GM21529 (cell line): ENCODE results near the gene ITGAE.

Experiments
- ATAC-seq: cut with Tn5 transposase; IDR thresholded peaks from one replicate; pipeline ENCODE4 v1.9.1; 2021; ENCODE audit not compliant: unreplicated experiment

ITGAE gene

DNA sequence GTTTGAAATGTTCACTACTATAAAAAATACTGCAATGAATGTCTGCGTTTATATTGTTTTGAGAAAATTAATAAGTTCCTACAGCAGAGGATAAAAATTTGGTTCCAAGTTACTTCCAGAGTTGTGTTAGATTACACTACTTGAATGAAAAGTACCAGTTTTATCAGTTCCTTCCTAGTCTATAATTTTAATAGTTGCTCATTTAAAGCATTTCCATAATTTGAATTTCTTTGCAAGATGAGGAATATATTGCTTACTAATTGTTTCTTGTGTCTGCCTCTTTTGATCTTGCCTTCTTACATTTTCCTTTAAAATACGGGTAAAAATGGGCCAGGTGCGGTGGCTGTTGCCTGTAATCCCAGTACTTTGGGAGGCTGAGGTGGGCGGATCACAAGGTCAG is 128.4 kb downstream of the ITGAE start:
- no peak for ATAC-seq

DNA sequence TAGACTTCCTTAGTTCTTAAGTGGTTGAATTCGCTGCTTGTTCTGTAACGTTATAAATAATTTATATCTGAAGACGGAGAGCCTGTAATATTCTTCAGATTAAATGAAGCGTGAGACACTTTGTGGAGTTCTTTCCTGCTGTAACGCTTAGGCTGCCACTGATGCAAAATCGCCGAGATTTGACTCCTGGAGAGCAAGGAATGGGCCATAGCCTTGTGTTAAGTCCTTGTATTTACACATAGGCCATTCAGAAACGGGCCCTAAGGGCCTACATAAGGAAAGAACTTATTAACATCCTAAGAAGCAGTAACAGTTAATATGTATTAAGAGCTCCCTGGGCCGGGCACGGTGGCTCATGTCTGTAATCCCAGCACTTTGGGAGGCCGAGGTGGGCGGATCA is 131.4 kb downstream of the ITGAE start:
- ATAC-seq = no peak

DNA sequence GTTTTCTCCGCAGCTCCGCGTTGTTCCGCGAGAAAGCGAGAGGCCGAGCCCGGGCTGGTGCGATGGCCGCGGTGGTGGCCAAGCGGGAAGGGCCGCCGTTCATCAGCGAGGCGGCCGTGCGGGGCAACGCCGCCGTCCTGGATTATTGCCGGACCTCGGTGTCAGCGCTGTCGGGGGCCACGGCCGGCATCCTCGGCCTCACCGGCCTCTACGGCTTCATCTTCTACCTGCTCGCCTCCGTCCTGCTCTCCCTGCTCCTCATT is 132.0 kb downstream of the ITGAE start:
- ATAC-seq = no peak

DNA sequence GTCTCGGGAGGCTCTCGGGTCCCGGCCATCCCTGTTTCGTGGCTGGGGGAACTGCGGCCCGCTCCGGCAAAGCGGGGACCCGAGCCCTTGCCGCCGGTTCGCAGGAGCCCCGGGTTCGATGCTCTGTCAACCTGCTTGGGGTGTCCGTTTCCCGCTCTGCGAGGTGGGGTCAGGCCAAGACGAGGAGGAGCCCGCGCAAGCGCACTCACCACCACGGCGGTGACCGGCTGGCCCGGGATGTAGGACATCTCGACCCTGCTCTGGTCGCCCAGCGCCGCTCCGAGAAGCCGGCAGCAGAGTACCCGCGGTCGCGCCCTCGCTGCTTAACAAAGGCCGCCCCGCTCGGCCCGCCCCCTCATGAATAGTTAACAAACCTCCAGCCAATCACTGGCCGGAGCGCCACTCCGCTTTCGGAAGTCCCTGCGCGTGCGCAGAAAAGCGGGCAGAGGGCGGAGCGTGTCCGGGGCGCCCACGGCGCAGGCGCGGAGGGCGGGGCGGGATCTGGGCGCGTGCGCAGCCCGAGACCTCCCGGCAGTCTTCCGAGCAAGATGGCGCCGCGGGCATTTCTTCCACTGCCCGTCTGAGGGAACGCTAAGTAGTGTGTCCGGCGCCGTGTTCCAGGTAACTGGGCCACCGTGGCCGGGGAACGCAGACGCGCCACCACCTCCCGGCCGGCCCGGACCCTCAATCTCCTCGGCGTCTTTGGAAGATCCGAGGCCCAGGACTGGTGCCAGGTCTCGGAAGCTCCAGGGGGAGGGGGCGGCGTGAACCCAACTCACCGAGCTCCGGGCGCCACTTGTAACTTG is 132.5 kb downstream of the ITGAE start, which contains the start of the genes EMC6 and TAX1BP3:
TSS of gene EMC6 (plus strand) at position 534 of the 806 bp plus-strand sequence. CDS start 335 bp downstream, outside the sequence.
TSS of gene TAX1BP3 (minus strand) at position 300 of the 806 bp plus-strand sequence. CDS start at position 248, 52 bp downstream.
- peak; percentile 88 for ATAC-seq

DNA sequence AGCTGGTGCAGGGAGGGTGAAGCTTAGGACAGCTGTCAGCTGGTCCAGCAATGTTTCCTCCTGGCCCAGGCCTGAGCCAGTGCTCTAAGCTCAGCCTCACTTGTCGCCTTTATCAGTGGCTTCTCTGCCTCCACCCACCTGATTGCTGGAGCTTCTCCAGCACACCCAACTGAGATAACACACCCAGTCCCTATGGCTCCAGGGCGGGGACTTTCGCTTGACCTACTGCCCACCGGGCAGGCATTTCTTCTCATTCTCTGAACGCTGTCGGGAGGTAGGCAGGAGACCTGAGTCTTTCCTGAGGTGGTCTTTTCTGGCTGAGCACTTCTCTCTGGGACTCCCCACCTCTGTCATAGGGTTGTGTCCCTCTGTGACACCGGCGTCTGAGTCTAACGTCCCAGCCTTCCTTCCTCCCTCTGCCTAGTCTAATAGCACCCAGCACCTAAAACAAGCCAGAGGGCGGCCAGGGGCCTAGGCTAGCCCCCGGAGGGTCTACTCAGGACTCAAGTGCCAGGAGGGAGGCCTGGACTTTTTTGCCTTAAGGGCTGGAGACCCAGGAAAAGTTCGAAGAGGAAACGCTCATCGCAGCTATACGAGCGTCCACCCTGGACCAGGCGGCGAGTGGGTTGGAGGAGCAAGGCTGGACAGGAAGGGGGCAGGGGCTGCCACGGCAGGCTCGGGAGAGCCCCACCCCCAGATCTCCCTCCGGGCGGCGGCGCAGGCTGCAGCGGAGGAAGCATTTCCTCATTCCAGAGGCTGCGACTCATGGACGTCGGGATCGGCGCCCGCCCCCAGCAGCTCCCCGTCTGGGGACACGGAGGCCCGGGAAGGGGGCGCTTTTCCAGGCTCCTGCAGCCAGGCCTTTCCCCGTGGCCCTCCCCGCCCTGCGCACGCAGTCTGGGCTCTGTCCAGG is 133.4 kb downstream of the ITGAE start:
- peak; percentile 30 for ATAC-seq

DNA sequence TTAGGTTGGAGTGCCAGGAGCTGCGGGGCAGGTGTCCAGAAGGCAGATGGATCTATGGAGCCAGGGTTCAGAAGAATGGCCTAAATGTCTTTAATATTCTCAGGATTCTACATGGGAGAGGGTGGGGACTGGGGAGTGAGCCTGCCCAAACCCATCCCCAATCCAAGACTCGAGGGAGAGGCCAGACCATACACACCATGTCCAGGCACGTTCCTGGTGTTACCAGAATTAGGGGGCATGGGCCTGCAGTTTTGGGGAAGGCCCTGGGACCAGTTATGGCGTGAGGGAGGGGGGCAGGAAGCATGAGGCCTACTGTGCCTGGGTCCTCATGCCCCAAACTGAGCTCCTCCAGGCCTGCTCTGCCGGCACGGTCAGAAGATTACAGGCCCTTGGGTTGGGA is 134.5 kb downstream of the ITGAE start:
- no peak for ATAC-seq

DNA sequence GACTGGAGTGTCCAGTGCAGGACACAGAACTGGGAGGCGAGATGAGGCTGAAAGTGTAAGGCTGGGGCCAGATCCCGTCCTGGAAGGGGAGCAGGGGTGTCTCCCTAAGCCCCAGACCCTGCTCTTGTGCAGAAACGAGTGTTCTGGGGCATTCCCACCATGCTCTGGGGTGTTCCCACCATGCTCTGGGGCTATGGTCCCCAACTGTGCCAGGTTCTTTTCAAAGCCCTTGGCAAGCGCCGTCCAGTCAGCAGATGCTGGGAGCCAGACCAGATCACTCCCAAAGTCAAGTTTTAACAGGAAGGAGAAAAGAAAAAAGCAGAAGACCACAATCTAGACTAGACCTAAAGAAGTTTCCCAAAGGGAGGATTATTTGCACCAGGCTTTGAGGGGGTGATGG is 135.2 kb downstream of the ITGAE start:
- no peak for ATAC-seq
